NCI-H82 treated with DMSO at 0.1 percent for 48 hours (cell line): ENCODE data around the gene ORMDL1.
"Not testable (repeated sequence)": the region's sequence is repeated elsewhere in the genome, so short reads cannot be mapped to it uniquely, and the experiment has no call there.

Source experiments
- DNase-seq: peaks from one replicate; lab custom pipeline; 2025; ENCODE audit not compliant: unreplicated experiment; lab: John Stamatoyannopoulos, UW

Gene ORMDL1

DNA sequence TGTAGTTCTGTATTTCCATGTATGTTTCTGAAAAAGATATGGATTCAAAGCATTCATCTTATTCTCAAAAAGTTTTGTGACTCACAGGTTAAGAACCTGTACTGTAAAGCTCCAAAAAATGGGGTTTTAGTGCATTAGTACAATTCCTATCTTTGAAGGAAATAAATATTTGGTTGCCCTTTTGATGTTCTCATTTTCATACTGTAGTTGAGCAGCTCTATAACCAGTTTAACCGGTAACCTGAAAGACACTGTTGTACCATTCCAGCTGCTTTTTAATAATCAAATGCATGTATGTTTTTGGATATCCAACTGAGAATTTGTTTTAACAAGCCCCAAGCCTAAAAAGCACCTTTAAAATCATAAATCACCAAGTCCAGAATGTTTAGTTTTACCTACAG is 11.9 kb downstream of the ORMDL1 start:
- no peak for DNase-seq

DNA sequence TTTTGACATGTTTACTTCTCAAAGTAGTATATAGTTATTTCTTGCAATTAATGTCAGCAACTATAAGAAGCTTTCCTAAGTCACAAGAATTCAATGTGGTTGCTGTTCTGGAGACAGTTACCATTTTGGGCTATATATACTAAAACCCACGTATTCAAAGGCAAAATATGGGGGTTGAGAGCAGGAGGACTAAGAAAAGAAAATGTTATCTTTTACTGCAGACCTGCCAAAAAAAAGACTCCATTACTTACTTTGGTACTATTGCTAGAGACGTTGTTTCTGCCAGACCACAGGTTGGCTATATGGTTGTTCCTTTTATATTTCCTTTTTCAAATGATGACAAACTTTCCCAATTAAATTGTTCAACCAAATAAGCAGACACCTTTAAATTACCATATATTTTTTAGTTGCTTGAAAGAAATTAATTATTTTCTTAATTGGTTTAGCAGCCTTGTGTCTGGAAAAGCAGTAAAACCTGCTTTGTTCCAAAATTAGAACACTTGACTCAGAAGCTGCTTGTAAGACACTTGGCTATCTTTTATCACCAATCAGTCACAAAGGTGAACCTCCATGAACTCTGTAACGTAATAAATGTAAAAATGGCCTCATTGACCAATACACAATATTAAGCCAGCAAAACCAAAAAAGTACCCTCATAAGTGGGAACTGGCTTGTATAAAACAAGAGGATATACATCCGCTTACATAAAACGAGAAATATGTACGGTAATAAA is 13.4 kb downstream of the ORMDL1 start:
- DNase-seq = no peak

DNA sequence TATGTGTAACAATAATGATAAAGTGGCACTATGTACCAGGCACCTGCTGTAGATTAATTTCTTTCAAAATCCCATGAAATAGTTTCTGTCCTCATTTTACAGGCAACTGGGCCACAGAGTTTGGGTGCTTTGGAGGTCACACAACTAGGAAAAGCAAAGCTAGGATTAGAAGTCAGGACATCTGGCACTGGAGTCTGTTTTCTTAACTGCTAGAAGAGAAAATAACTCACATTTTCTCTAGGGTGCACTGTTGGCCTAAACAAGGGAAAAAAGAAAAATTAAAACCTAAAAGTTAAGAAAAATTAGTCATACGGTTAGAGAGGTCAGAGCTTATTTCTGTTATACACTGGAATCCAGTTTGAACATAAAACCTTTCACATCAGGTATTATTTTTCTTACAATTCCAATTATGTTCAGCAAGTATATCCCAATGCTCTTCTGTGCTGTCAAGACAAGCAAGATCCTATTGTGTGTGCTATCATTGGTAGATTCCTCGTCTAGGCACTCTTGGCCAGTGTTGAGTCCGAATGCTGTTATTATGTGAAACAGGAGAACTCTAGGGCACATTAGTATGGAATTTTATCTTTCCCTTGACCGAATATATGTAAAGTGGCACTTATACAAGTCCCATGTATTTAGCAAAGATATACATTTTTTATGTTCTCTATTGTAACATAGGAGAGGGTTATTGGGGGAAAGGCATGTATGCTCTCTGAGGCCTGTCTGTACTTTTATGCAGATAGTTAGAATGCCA is 20.1 kb downstream of the ORMDL1 start:
- DNase-seq = peak; percentile 89

DNA sequence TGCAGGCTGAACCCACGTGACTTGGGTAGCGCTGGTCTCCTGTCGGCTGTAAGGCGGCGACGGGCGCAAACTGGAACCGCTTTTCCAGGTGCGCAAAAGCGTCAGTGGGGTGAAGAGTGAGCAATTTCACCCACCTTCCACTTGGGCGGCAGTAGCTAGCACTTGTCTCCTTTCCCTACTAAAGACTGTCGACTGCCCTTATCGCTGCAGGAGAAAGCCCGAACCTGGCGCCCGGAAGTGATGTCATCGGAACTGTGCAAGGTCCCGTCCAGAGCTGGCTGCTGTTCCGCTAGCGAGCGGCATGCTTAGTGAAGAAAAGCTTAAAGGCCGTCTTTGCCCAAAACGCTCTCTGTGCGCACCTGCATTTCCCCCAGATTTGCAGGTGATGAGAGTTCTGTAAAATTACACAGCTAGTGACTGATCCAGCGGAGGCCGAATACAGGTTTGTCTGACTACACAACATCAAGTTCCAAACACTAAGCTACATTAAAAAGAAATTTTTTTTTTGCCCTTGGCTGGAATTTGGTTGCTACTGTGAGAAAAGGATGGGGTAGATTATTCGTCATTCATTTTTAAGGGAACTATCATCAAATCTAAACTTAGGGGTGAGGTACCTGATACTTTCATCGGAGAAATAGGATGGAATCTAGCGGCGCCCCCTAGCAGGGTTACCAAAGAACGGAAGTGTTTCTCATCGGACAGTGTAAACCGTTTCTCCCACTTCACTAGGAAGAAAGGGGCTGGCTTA is 21.4 kb downstream of the ORMDL1 start, which contains the start of gene OSGEPL1:
Gene OSGEPL1, minus strand, starts transcription at position 242 of the 748 bp plus-strand sequence. CDS start 1,152 bp downstream, outside the sequence.
- peak; percentile 98 for DNase-seq

DNA sequence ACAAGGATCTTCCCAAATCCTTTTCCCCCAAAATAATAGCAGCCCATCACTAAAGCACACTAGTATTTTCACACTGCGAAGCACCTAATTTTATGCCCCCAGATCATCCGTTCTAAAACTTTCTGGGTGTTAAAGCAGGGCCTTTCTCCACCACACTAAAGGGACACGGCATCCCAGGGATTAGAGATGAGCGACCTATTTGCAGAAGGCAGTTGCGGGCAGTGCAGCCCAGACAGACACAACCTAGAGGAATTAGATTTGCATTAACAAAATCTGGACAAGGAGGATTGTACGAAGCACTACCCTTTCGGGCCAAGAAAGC is 21.9 kb downstream of the ORMDL1 start:
- peak; percentile 98 for DNase-seq

DNA sequence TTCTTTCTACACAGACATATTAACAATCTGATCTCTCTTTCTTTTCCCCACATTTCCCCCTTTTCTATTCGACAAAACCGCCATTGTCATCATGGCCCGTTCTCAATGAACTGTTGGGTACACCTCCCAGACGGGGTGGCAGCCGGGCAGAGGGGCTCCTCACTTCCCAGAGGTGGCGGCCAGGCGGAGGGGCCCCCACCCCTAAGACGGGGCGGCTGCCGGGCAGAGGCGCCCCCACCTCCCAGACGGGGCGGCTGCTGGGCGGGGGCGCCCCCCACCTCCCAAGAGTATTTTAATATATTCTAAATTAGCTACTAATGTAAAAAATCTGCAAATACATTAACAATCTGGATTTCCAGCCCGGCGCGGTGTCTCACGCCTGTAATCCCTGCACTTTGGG is 24.0 kb downstream of the ORMDL1 start:
- DNase-seq = not testable (repeated sequence)

DNA sequence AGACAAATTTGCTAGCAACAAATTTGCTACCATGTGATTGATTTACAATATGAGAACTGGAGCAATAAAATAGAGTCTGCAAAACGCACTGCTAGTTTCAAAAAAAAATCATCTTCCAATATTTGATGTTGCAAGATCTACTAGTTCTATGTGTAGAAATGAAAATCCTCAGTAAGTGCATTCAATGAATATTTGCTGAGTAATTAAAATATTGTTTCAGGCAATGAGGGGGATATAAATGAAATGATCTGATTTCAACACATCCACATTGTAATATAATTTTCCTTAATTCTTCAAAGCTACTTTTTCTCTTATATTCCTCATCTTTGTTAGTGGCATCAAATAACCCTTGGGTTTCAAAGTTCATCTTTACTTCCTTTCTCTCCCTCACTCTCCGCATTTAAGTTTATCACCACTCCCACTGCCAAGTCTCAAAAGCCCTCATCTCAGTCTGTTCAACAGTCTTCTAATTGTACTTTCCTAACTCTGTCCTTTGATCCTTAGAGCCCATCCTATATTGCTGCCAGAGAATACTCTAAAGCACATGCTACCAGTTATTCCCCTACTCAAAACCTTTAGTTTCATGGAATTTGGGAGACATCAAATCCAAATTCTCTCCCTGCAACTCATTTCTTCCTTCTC is 27.7 kb downstream of the ORMDL1 start:
- no peak for DNase-seq

DNA sequence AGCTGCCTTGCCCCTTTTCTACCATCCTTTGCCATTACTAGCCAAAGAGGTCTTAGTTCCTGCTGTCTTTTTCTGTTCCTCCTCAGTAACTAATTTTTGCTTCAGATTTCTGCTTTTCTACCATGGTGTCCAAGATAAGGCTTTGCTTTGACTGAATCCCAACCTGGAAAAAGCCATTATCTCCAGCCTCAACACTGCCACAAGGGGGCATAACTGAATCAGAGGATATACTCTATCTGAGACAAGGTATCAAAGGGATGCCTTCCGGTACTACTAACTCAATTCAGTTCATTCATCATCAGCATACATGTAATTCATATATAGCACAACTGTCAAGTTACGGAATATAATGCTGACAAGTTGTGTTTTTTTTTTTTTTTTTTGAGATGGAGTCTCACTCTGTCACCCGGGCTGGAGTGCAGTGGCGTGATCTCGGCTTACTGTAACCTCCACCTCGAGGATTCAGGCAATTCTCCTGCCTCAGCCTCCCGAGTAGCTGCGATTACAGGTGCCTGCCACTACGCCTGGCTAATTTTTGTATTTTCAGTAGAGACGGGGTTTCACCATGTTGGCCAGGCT is 33.0 kb downstream of the ORMDL1 start:
- DNase-seq = peak; percentile 40

DNA sequence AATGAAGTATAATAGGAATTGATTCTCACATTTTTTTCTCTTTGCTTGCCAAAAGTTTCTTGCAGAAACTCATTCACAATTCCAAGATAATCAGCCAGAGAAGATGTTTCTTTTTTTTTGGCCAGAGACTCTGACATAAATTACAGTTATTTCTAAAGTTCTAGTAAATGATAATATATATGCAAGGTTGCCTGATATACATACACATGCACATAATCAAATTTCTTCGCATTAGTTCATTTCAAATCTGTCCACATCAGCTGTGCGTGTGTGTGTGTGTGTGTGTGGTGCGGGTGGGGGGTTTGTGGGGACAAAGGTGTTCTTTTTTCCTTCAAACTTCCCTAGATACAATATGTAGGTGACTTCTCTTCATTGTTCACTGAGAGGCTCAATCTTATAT is 54.7 kb downstream of the ORMDL1 start:
- DNase-seq = no peak

DNA sequence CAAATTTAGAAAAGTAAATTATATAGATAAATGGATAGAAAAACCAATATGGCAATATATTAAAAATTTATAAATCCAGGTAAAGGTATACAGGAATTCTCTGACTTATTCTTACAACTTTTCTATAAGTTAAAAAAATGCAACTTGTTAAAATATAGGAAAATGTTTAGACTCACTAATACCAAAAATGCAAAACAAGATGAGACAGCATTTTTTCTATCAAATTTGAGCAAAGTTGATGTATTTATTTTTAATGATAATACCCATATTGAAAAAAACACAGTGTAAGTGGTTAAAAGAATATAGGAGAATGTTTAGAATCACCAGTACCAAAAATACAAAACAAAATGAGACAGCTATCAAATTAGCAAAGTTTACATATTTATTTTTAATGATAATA is 57.3 kb downstream of the ORMDL1 start:
- DNase-seq = no peak

DNA sequence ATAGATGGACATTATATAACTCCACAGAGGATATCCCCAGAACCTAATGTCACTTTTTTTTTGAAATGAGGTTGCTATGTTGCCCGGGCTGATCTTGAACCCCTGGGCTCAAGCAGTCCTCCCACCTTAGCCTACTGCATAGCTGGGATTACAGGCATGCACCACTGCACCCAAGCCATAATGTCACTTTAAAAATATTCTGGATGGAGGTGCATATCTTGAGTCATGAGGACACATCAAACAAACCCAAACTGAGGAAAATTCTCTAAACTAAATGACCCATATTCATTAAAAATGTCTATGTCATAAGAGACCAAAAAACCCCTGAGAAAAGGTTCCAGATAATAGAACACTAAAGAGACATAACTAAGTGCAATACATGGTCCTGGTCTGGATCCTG is 57.9 kb downstream of the ORMDL1 start:
- DNase-seq = no peak

DNA sequence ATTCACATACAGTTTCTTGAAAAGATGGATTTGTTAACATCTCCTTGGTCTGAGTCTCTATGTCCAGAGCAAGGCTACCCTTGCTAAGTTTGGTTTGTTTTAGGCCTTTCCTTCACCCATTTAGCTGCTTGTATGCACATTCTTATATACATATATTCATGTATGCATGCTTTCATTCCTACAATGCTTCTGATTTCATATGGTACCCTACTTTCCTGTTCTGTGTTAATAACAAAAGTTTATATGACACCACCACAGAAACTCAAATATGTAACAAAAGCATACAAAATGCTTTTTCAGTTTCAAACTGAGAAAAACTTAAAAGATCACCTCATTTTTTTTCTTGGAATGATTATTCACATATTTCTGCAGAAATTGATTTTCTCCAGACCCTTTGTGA is 60.9 kb downstream of the ORMDL1 start:
- DNase-seq = no peak
